GM12873 (cell line): ENCODE data around the gene IL36B.

Experiments
- CTCF ChIP-seq: IDR thresholded peaks from 2 replicates; pipeline ENCODE4 v1.5.1; 2012; ENCODE audit warnings: low read depth, mild to moderate bottlenecking, moderate library complexity, low read length, control low read depth; ENCODE audit not compliant: insufficient read depth; ENCODE audit errors: missing control alignments

The IL36B gene

GRCh38 chr2:113002677-113003076 lies 50.0 kb downstream of the IL36B start:
- TF ChIP-seq CTCF: no peak

GRCh38 chr2:113000436-113000835 lies 52.2 kb downstream of the IL36B start:
- no peak for TF ChIP-seq CTCF

- no peak for TF ChIP-seq CTCF
Measured at GRCh38 chr2:112997151-112997550, 55.5 kb downstream of the IL36B start.

- no peak for TF ChIP-seq CTCF
Measured at GRCh38 chr2:112996635-112997034, 56.0 kb downstream of the IL36B start.

GRCh38 chr2:112995346-112995920 lies 57.2 kb downstream of the IL36B start:
- no peak for TF ChIP-seq CTCF

GRCh38 chr2:112994648-112995047 lies 58.0 kb downstream of the IL36B start:
- no peak for TF ChIP-seq CTCF

GRCh38 chr2:112993831-112994230 lies 58.8 kb downstream of the IL36B start:
- no peak for TF ChIP-seq CTCF
